Testis (tissue), 3 donors: ENCODE results near the gene TCN1. TPM values are rescaled to one million over a fixed set of nuclear protein-coding genes. Genes with fewer than 3 reads are reported as not detected.
"Not testable (repeated sequence)": the region's sequence is repeated elsewhere in the genome, so short reads cannot be mapped to it uniquely, and the experiment has no call there.

Experiments
- DNase-seq: peaks from one replicate; pipeline ENCODE4 v3.0.0-alpha.2; 2019
- H3K27ac ChIP-seq, 2 donors: fragments of 200-600 bp; sonication (generic); one replicate each; pipeline ENCODE4 v1.5.1; 2019
- H3K27me3 ChIP-seq: fragments of 200-600 bp; sonication (generic); one replicate; pipeline ENCODE4 v1.5.1; 2019
- H3K36me3 ChIP-seq: fragments of 200-600 bp; sonication (generic); one replicate; pipeline ENCODE4 v1.5.1; 2017; ENCODE audit warnings: low read depth; ENCODE audit errors: missing control alignments
- H3K4me1 ChIP-seq: fragments of 200-600 bp; sonication (generic); one replicate; pipeline ENCODE4 v1.5.1; 2019
- H3K4me3 ChIP-seq, 2 donors: fragments of 200-600 bp; sonication (generic); one replicate each; pipeline ENCODE4 v1.5.1; 2017 to 2019
- H3K9me3 ChIP-seq: fragments of 200-600 bp; sonication (generic); one replicate; pipeline ENCODE4 v1.5.1; 2017
- CTCF ChIP-seq, 3 experiments: fragments of 450-650 bp in 2 of 3; fragments of 200-600 bp in 1 of 3; sonication (generic) in 1 of 3; IDR thresholded peaks; one replicate each; pipeline ENCODE4 v1.5.1; 2016 to 2019; ENCODE audit warnings: antibody characterized with exemption in 3 of 3, mild to moderate bottlenecking in 2 of 3, moderate library complexity in 1 of 3
- POLR2A ChIP-seq: fragments of 450-650 bp; IDR thresholded peaks from one replicate; pipeline ENCODE4 v1.6.1; 2017; ENCODE audit warnings: antibody characterized with exemption, mild to moderate bottlenecking, moderate library complexity
- WGBS, 2 donors: methylation state at CpG; one replicate each; pipeline ENCODE4 v1.1.5; 2018; 5-methylcytosine and 5-hydroxymethylcytosine counted together
- intact Hi-C: fragments of 100-400 bp; cut with DNase I; formaldehyde crosslinking; loops from one replicate; pipeline ENCODE4 v1.15.1; 2023; ENCODE audit warnings: low total_unique reads
- polyA plus RNA-seq: library from polyadenylated mRNA; stranded (reverse); fragments of 350-450 nt; fragmentation: Illumina TruSeq; extraction: RNeasy Lipid Tissue Mini Kit (QIAGEN cat#74804); gene quantifications from one replicate; pipeline ENCODE4 v1.2.3, GENCODE V29; 2014; ENCODE audit warnings: low read depth, low replicate concordance; ENCODE audit not compliant: insufficient read depth
- total RNA-seq, 2 donors: library from RNA; depleted of rRNA; stranded (reverse); fragments of >200 nt; gene quantifications; one replicate each; pipeline ENCODE4 v1.2.3, GENCODE V29; 2016

The TCN1 gene
- total and polyA plus RNA-seq, 3 donors from 2014 or later: 1.1 to 4.3 (median 1.6) TPM

- Histone ChIP-seq H3K27ac (no peak overlapping the region), H3K4me3 (no peak overlapping the region), H3K4me1 (no peaks in the 10 kb centered on the region), H3K36me3 (no peaks in the 10 kb centered on the region), H3K9me3 (no peaks in the 10 kb centered on the region), H3K27me3 (no peaks in the 10 kb centered on the region)
- intact Hi-C loops: no loop called here
- no peak for TF ChIP-seq CTCF (IDR thresholded peaks at IDR 0.05)
- TF ChIP-seq POLR2A: no peak
- no peak for DNase-seq
- 44 to 63% methylated on average over 2 of the region's 2 CpGs for WGBS, 2 donors
Measured at GRCh38 chr11:59849129-59849528, 17.2 kb downstream of the TCN1 start.

- H3K9me3 ChIP-seq, H3K4me3 ChIP-seq, H3K27ac ChIP-seq, H3K27me3 ChIP-seq, H3K4me1 ChIP-seq, DNase-seq, H3K36me3 ChIP-seq, intact Hi-C loops: not testable (repeated sequence)
- WGBS, 2 donors: 84 to 87% methylated on average over 6 of the region's 6 CpGs
Measured at GRCh38 chr11:59848439-59848838, 17.8 kb downstream of the TCN1 start.

- WGBS, 2 donors: 82 to 90% methylated on average over 3 of the region's 3 CpGs
- no peak overlapping the region for H3K27ac ChIP-seq
- no peaks in the 10 kb centered on the region for H3K27me3 ChIP-seq
- H3K4me1 ChIP-seq: no peaks in the 10 kb centered on the region
- H3K36me3 ChIP-seq: no peaks in the 10 kb centered on the region
- intact Hi-C loops: no loop called here
- H3K9me3 ChIP-seq: no peaks in the 10 kb centered on the region
- DNase-seq: no peak
- TF ChIP-seq CTCF (IDR thresholded peaks at IDR 0.05) (no peak), POLR2A (no peak)
- H3K4me3 ChIP-seq: no peak overlapping the region
Measured at GRCh38 chr11:59847626-59848025, 18.7 kb downstream of the TCN1 start.

- no peaks in the 10 kb centered on the region for H3K9me3 ChIP-seq
- intact Hi-C loops: no loop called here
- no peaks in the 10 kb centered on the region for H3K36me3 ChIP-seq
- no peaks in the 10 kb centered on the region for H3K4me1 ChIP-seq
- WGBS, 2 donors: 63 to 69% methylated on average over 5 of the region's 5 CpGs
- no peak for TF ChIP-seq CTCF (IDR thresholded peaks at IDR 0.05)
- H3K27ac ChIP-seq: no peak overlapping the region
- no peaks in the 10 kb centered on the region for H3K27me3 ChIP-seq
- no peak for DNase-seq
- H3K4me3 ChIP-seq: no peak overlapping the region
Measured at GRCh38 chr11:59846556-59846955, 19.7 kb downstream of the TCN1 start.

- no peaks in the 10 kb centered on the region for H3K9me3 ChIP-seq
- TF ChIP-seq POLR2A: no peak
- TF ChIP-seq CTCF (IDR thresholded peaks at IDR 0.05): no peak
- H3K4me3 ChIP-seq: no peak within 1 kb of the TSS
- intact Hi-C loops: no loop called here
- H3K4me1 ChIP-seq: no peaks in the 10 kb centered on the region
- no peaks in the 10 kb centered on the region for H3K27me3 ChIP-seq
- no peak for DNase-seq
- H3K27ac ChIP-seq: no peak within 1 kb of the TSS
- 76 to 82% methylated on average over 4 of the region's 4 CpGs for WGBS, 2 donors
- no peaks in the 10 kb centered on the region for H3K36me3 ChIP-seq
Measured at GRCh38 chr11:59845399-59845798, 20.9 kb downstream of the TCN1 start, which contains the start of gene CBLIF. CBLIF (minus strand) TSS chr11:59845499; CDS start chr11:59845453, 46 bp downstream.
